Chondrocyte (in vitro differentiated cells): ENCODE results near the gene NEGR1. TPM values are rescaled to one million over a fixed set of nuclear protein-coding genes. Genes with fewer than 3 reads are reported as not detected.

ENCODE experiments used
- DNase-seq: peaks from one replicate; pipeline ENCODE4 v3.0.0; 2021; ENCODE audit warnings: mixed read lengths, low spot score
- H3K27ac Mint-ChIP-seq: one replicate; pipeline ENCODE4 v1.8.0; 2021; ENCODE audit warnings: mild to moderate bottlenecking, moderate library complexity, mixed read lengths; ENCODE audit not compliant: unreplicated experiment
- H3K27me3 Mint-ChIP-seq: 2 replicates; pipeline ENCODE4 v1.8.0; 2021; ENCODE audit warnings: low read depth, mixed read lengths
- H3K36me3 Mint-ChIP-seq: 2 replicates; pipeline ENCODE4 v1.8.0; 2021; ENCODE audit warnings: low read depth, mixed read lengths
- H3K4me1 Mint-ChIP-seq: 2 replicates; pipeline ENCODE4 v1.8.0; 2021; ENCODE audit warnings: low read depth, mild to moderate bottlenecking, mixed read lengths
- H3K4me3 Mint-ChIP-seq: one replicate; pipeline ENCODE4 v1.8.0; 2021; ENCODE audit warnings: mild to moderate bottlenecking, moderate library complexity, mixed read lengths; ENCODE audit not compliant: unreplicated experiment
- H3K9me3 Mint-ChIP-seq: 2 replicates; pipeline ENCODE4 v1.8.0; 2021; ENCODE audit warnings: low read depth, mixed read lengths
- total RNA-seq: library from RNA; stranded (reverse); gene quantifications from 3 replicates; pipeline ENCODE4 v1.2.1, GENCODE V29; 2021
- TF ChIP-seq, protein P1 (sequence below): fragments of 200-600 bp; sonication (generic); IDR thresholded peaks from 2 replicates; pipeline ENCODE4 v1.5.0; 2021; ENCODE audit warnings: antibody characterized with exemption, mild to moderate bottlenecking, moderate library complexity

Gene NEGR1
- total RNA-seq, 1 donor from 2014 or later = 7.7 TPM

GRCh38 chr1:71785450-71785849, 496.9 kb downstream of the NEGR1 start:
- no peak for DNase-seq
- H3K27me3 Mint-ChIP-seq = no peaks in the 10 kb centered on the region
- TF ChIP-seq, protein P1, sequence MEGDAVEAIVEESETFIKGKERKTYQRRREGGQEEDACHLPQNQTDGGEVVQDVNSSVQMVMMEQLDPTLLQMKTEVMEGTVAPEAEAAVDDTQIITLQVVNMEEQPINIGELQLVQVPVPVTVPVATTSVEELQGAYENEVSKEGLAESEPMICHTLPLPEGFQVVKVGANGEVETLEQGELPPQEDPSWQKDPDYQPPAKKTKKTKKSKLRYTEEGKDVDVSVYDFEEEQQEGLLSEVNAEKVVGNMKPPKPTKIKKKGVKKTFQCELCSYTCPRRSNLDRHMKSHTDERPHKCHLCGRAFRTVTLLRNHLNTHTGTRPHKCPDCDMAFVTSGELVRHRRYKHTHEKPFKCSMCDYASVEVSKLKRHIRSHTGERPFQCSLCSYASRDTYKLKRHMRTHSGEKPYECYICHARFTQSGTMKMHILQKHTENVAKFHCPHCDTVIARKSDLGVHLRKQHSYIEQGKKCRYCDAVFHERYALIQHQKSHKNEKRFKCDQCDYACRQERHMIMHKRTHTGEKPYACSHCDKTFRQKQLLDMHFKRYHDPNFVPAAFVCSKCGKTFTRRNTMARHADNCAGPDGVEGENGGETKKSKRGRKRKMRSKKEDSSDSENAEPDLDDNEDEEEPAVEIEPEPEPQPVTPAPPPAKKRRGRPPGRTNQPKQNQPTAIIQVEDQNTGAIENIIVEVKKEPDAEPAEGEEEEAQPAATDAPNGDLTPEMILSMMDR = no peak
- H3K36me3 Mint-ChIP-seq = no peaks in the 10 kb centered on the region
- H3K27ac Mint-ChIP-seq = no peak overlapping the region
- no peak overlapping the region for H3K4me3 Mint-ChIP-seq
- H3K4me1 Mint-ChIP-seq = peaks cover 3% of the 10 kb centered on the region
- H3K9me3 Mint-ChIP-seq = no peaks in the 10 kb centered on the region

DNA sequence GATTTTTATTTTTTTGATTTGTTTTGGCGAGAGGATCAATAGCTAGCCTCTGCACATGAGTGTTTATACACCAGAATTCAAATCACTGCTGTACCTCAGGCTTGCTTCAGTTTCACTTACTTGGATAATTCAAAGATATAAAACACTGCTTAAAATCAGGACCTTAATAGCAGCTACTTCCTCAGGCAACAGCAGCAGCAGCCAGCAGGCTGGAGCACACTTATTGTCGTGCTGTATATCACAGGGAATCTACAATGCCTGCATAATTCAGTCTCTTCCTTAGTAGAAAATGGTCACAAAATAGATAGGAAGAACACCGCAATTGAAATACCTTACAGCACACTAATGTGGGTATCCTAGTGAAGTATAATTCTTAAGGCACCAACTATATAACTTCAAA, 497.3 kb downstream of the NEGR1 start:
- Mint-ChIP-seq H3K4me1 (peaks cover 3% of the 10 kb centered on the region), H3K4me3 (no peak overlapping the region), H3K36me3 (no peaks in the 10 kb centered on the region), H3K27ac (no peak overlapping the region), H3K27me3 (no peaks in the 10 kb centered on the region), H3K9me3 (no peaks in the 10 kb centered on the region)
- TF ChIP-seq, protein P1 = no peak
- no peak for DNase-seq

DNA sequence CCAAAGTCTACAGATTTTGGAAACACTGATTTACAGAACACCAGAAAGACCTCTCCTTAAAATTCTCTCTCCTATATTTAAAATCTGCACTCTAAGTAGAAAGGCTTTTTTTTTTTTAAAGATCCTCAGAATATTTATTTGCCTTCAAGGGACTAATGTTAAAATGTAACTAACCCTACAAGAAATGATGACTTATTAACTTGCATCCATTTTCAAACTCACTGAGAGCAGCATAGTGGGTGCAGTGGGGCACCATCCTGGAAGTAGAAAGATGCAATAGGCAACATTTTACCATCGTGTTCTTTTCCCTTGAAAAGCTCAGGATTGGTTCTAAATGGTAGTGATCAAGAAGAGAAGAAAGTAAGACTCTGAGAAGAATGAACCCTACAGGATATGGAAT, 498.1 kb downstream of the NEGR1 start:
- DNase-seq = no peak
- Mint-ChIP-seq H3K9me3 (no peaks in the 10 kb centered on the region), H3K4me1 (peaks cover 3% of the 10 kb centered on the region), H3K4me3 (no peak overlapping the region), H3K36me3 (no peaks in the 10 kb centered on the region), H3K27ac (no peak overlapping the region), H3K27me3 (no peaks in the 10 kb centered on the region)
- TF ChIP-seq, protein P1 = no peak

GRCh38 chr1:71783071-71783470, 499.3 kb downstream of the NEGR1 start:
- no peaks in the 10 kb centered on the region for H3K27me3 Mint-ChIP-seq
- H3K36me3 Mint-ChIP-seq = no peaks in the 10 kb centered on the region
- H3K27ac Mint-ChIP-seq = no peak overlapping the region
- H3K4me1 Mint-ChIP-seq = no peaks in the 10 kb centered on the region
- TF ChIP-seq, protein P1 = no peak
- H3K4me3 Mint-ChIP-seq = no peak overlapping the region
- H3K9me3 Mint-ChIP-seq = no peaks in the 10 kb centered on the region
- DNase-seq = no peak

DNA sequence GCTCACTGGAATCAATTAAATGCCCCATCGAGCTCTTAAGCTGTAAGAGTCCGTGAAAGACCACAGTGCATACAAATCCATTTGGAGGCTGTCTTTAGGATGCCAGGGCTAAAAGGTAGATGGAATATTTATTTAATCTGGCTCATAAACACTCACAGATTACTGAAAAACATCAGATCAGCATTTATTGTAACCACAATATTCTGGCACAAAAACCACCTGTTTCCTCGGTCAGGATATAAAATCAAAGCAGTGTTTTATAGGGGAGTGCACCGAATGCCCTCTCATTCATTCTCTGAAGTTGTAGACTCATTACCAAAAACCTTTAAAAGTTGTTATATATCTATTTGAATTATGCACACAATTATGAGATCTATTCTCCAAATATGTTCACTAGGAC, 500.9 kb downstream of the NEGR1 start:
- TF ChIP-seq, protein P1 = no peak
- Mint-ChIP-seq H3K9me3 (no peaks in the 10 kb centered on the region), H3K4me1 (no peaks in the 10 kb centered on the region), H3K27me3 (no peaks in the 10 kb centered on the region), H3K36me3 (no peaks in the 10 kb centered on the region), H3K27ac (no peak overlapping the region), H3K4me3 (no peak overlapping the region)
- no peak for DNase-seq
